Posterior vena cava (tissue), 2 donors: ENCODE results near the gene AOPEP. TPM values are rescaled to one million over a fixed set of nuclear protein-coding genes. Genes with fewer than 3 reads are reported as not detected.

Experiments used
- DNase-seq: peaks from one replicate; pipeline ENCODE4 v3.0.0-alpha.2; 2020; ENCODE audit warnings: low spot score
- intact Hi-C, 2 donors: fragments of 100-400 bp; cut with DNase I; formaldehyde crosslinking; loops; one replicate each; pipeline versions ENCODE4 v1.14.1 to v1.14.2; 2022 to 2023
- total RNA-seq, 2 donors: library from RNA; stranded (reverse); fragmentation: NEBNext Ultra II Directional; extraction: Animal tissue kit (Norgen Biotek cat#: 25700); gene quantifications; one replicate each; pipeline ENCODE4 v1.2.1, GENCODE V29; 2021
- donor health status: DM: yes; HTN: yes; CAD: no.
- donor health status: DM: yes; HTN: yes; CAD: no.

Gene AOPEP
- total RNA-seq, 2 donors from 2014 or later, result 124 to 138 TPM

- no peak for DNase-seq
- intact Hi-C loops, result loop anchor here in 1 of 2 donors (2.0 to 10.0 kb wide), 2 partner anchors 100 to 200 kb away; no protein-coding TSS in a partner anchor
These were observed 77.8 kb downstream of the AOPEP start for GRCh38 chr9:94804316-94804715.

DNA sequence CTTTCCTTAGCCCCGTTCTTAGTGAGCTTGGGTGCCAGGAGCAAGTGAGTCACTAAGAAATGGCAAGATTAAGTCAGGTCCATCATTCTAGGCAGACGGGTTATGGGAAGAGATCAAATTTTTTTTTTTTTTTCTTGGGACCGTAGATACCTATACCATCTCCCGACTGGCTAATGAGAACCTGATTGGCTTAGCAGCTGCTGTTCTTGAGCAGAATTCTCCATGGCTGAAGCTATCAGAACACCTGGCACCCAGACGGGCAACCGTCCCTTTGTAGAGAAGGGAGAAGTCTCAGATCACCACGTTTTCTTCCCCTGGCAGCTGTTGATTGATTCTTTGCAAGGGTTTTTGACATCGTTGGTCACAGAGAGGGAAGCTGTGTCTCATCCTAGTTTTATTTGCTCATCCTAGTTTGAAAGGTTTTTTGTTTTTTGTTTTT, 78.6 kb downstream of the AOPEP start:
- no peak for DNase-seq
- intact Hi-C loops, result loop anchor here in 1 of 2 donors (2.0 to 10.0 kb wide), 2 partner anchors 100 to 200 kb away; no protein-coding TSS in a partner anchor

GRCh38 chr9:94805585-94805984, 79.1 kb downstream of the AOPEP start:
- intact Hi-C loops, result loop anchor here in 1 of 2 donors (2.0 to 10.0 kb wide), 2 partner anchors 99 to 199 kb away; no protein-coding TSS in a partner anchor
- DNase-seq, result no peak

GRCh38 chr9:94806307-94806893, 79.9 kb downstream of the AOPEP start:
- intact Hi-C loops, result loop anchor here in 1 of 2 donors (10.0 kb wide), 1 partner anchor 98 kb away; no protein-coding TSS in a partner anchor
- no peak for DNase-seq

- DNase-seq, result no peak
- intact Hi-C loops, result loop anchor here in 1 of 2 donors (10.0 kb wide), 1 partner anchor 97 kb away; no protein-coding TSS in a partner anchor
These were observed 81.1 kb downstream of the AOPEP start for GRCh38 chr9:94807556-94807955.

DNA sequence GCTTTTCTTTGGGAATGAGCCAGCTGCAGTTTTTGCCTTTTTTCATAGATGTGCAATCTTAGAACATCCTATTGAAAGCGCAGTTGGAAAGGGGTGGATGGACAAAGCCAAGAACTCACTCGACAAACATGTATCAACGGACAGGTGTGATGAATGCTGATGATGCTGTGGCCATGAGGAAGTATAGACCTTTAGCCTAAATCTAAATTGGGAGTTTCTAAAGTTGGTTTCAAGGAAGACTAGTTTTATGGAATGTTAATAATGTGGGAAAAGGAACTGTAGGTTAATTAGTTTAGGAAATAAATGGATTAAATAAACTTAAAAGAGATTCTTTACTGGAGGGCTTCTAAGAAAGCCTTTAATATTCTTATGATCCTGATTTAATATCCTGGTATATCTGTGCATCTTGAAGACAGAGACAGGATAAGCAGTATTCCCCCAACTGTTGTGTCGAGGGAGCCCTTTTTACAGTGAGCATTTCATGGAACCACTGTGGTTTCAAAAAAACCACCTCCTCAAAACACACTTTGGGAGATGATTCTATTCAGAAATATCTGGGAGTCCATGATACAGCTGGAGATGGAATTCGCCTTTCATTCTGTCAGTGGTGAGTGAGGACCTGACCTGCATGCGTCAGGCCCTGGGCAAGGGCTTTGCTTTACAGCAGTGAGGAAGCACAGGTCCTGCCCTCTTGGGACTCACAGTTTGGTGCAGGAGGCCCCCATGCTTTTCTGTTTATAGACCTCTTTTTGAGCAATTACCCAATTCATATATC, 82.6 kb downstream of the AOPEP start:
- intact Hi-C loops, result loop anchor here in 1 of 2 donors (10.0 kb wide), 1 partner anchor 96 kb away; no protein-coding TSS in a partner anchor
- DNase-seq, result no peak

GRCh38 chr9:94809778-94810177, 83.3 kb downstream of the AOPEP start:
- DNase-seq, result no peak
- intact Hi-C loops, result loop anchor here in 1 of 2 donors (10.0 kb wide), 1 partner anchor 95 kb away; no protein-coding TSS in a partner anchor

GRCh38 chr9:94811074-94811473, 84.6 kb downstream of the AOPEP start:
- intact Hi-C loops, result no loop called here
- no peak for DNase-seq

DNA sequence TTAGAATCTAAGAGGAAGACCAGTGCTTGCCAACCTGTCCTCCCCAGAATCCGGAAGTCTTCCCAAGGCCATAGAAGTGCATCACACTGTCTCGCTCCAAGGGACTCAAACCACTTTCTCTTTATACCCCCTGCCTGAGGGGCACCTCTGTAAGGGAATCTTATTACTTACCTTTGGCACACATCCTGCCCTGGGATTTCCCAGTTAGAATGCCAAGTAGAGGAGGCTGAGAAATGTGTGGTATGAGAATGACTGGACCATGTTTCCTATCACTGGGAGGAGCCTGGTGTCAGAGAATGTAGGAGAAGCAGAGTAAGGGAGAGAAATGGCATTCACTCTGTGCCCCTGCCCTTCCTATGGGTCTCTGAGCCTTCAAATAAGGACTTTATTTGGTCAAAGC, 85.8 kb downstream of the AOPEP start:
- DNase-seq, result no peak
- intact Hi-C loops, result no loop called here

DNA sequence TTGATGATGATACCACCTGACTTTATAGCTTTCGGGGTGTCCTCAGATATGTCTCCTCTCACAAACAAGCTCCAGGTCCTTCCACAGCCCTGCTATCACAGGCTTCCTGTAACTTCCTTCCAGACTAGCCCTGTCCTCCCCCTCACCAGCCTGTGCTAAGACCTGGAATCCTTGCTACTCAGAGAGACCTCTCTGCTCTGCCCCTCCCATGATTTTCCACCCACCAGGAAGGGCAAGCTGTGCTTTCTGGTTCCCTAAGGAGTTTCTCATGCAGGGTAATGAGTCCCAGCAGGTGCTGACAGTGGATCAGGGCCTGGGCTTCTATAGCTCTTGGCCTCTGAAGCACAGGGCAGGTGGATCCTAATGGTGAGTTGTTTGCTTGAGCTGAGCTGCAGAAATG, 86.9 kb downstream of the AOPEP start:
- DNase-seq, result no peak
- intact Hi-C loops, result no loop called here

DNA sequence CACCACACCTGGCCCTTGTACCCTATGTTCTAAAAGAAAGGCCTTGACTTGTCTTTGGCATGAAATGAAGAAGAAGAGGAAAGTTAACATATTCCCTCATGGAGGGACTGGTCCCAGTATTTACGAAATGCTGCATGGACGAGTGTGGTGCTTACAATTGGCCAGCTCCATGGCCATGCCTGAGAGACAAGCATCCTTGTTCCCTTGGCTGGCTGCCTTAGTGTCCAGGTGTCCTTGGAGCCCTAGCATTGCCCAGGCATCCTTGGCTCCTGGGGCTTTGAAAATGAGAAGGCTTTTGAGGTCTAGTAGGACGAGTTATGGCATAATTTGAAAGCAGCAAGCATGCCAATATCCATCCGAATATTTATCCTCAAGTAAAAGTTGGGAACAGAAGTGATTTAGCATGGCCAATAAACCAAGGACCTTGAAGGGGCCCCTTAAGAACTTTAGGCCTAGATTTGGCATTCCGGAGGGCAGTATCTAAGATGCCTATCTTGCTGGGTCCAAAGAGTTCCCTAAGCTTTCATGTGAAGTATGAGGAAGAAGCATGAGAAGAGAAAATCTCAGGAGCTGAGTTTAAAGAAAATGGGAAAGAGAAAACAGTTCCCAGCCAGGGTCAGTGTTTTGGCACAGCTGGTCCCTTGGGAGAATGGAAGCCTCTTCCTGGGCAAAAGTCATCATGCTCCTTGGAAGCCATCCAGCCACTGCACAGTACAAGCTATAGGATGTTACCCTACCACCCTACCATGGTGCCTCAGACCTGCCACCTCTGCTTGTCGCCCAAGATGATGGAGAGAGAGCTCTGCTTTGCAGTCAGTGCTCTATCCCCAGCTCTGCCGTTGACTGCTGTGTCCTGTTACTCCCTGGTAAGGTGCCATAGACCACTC, 91.0 kb downstream of the AOPEP start:
- DNase-seq, result no peak
- intact Hi-C loops, result loop anchor here in 1 of 2 donors (5.0 kb wide), 1 partner anchor 35 kb away; no protein-coding TSS in a partner anchor

DNA sequence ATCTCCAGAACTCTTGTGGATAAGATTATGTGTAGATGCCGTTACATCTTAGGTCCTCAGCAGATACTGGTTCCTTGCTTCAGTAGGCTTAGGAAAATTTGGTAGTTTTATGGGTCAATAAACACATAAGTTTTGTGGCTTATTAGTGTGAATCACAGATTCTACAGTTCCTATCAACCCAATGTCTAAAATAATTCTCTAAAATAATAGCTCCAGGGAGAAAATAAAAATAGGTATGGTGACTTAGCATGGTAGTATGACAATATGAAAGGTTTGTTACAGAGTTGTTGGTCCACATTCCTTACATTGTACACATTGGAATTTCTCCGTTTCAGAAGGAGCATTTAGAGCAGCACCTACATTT, 91.7 kb downstream of the AOPEP start:
- intact Hi-C loops, result loop anchor here in 1 of 2 donors (5.0 kb wide), 1 partner anchor 34 kb away; no protein-coding TSS in a partner anchor
- no peak for DNase-seq

DNA sequence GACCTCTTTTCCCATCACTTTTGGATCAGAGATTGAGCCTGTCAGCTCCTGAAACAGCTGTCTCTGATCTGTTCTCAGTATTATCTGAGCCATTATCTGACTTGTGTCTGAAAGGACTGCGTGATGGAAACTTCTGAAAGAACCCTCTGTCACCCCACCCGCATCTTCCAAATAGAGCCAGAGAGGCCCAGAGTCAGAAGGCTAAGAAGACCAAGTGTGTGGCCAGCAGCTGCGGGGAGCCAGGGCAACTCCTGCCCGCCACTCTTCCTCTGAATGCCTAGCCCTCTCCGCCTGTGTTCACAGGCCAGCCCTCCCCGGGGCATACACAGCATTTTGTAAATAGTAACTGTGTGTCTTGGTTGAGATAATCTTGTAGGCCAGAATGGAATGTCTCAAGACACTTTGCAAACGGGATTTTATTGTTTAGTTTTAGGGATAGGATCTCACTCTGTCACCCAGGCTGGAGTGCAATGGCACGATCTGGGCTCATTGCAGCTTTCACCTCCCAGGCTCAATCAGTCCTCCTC, 92.7 kb downstream of the AOPEP start:
- no peak for DNase-seq
- intact Hi-C loops, result loop anchor here in 1 of 2 donors (5.0 kb wide), 1 partner anchor 33 kb away; no protein-coding TSS in a partner anchor

GRCh38 chr9:94821098-94821887, 94.8 kb downstream of the AOPEP start:
- intact Hi-C loops, result no loop called here

DNA sequence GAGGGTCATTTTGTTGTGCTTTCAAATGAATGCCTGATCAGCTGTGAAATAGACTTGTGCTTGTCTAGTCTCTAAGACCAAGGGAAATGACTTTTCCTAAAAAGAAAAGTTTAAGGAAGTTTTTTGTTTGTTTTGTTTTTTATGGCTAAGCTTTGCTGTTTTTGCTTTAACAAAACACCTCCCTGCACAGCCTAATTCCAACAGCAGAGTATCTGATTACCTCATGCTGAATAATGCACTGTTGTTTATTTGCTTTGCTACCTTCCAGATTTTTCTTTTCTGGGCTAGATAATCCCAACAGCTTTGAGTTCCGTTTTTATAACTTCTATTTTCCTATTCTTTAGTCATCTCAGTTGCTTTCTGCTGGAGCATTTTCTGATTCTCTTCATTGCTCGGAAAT, 95.8 kb downstream of the AOPEP start:
- DNase-seq, result no peak
- intact Hi-C loops, result no loop called here

More at GRCh38 chr9:94821098-94821887, 94.8 kb downstream of the AOPEP start:
- no peak for DNase-seq

DNA sequence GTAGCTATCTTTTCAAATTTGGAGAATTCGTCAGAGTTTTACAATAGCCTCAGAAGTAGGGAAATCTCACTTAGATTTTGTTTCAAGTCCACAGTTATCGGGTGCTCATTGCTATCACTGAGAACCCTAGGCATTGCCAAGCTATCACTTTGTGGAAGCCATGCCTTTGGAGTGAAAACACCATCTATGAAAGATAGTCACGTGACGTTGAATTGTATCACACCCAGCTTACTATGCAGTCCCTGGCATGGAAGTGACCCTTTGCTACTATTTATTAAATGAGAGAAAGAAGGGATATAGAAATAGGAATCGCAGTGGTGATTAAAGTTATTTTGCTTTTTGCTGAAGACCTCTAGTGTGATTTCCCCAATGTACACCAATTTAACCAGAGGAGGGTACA, 97.2 kb downstream of the AOPEP start:
- intact Hi-C loops, result no loop called here
- DNase-seq, result no peak

GRCh38 chr9:94824411-94824810, 97.9 kb downstream of the AOPEP start:
- intact Hi-C loops, result no loop called here
- DNase-seq, result no peak

- no peak for DNase-seq
- intact Hi-C loops, result no loop called here
These were observed 98.6 kb downstream of the AOPEP start for GRCh38 chr9:94824913-94825610.
